Activated T-cell treated with anti-CD3 and anti-CD28 coated beads, Interleukin-2, amount 50 U/mL, for 48 hours (primary cell): Measurements from ENCODE around the gene RGS6.

Experiments used
- DNase-seq, 2 experiments: peaks; one replicate each; pipeline ENCODE4 v3.0.0-alpha.2; 2020

The RGS6 gene

DNA sequence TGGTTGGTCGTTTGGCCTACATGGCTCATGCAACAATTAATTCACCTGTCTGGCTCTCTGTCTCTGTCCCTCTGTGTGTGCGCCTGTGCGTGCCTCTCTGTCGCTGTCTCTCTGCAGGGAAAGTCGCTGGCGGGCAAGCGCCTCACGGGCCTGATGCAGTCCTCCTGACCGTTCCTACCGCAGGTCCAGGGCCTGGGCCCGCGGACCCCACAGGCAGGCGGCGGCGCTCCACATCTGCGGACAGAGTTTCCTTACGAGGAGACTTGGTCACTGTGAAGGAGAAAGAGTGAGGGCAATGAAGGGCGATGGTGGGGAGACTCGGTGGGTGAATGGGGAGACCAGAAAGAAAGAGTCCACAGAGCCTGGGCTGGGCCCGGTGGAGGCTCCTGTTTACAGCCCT is 630.1 kb downstream of the RGS6 start:
- no peak for DNase-seq

DNA sequence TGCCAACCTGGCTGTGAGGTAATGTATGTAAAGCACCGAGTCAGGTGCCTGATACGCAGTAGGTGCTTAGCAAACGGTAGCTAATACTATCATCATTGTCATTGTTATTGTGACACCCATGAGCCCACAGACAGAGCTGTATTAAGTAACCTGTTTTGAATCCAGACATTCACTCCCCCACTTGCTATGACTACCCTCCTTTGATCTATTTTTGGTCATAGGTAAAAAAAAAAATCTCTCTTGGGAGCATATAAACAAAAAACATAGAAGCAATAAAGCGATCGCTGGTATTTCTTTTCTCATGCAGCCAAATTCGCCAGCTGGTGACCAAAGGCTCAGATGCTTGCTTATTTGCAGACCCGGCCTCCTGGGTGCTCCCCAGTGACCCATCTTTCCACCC is 631.4 kb downstream of the RGS6 start:
- no peak for DNase-seq

GRCh38 chr14:72565149-72565559 is 632.9 kb downstream of the RGS6 start:
- no peak for DNase-seq

DNA sequence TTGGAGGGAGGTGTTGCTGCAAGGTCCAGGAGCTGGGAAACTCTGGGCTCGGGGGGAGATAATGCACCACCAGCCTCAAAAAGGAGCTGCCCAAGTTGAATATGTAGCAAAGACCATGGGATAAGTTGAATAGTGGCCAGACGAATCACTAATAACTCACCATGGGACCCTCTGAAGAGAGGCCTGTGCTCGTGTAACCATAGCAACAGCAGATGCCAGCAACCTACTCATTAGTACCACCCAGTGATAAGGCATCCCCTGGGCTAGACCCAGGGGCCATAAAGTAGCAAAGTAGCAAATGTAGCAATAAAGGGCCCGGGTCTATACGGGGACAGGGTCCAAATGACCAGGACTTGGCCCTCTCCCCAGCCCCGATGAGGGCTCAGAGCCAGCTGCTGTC is 633.7 kb downstream of the RGS6 start:
- no peak for DNase-seq

- no peak for DNase-seq
Observed at GRCh38 chr14:72567226-72567625, 635.0 kb downstream of the RGS6 start.

GRCh38 chr14:72568296-72568992 is 636.2 kb downstream of the RGS6 start:
- DNase-seq: no peak

DNA sequence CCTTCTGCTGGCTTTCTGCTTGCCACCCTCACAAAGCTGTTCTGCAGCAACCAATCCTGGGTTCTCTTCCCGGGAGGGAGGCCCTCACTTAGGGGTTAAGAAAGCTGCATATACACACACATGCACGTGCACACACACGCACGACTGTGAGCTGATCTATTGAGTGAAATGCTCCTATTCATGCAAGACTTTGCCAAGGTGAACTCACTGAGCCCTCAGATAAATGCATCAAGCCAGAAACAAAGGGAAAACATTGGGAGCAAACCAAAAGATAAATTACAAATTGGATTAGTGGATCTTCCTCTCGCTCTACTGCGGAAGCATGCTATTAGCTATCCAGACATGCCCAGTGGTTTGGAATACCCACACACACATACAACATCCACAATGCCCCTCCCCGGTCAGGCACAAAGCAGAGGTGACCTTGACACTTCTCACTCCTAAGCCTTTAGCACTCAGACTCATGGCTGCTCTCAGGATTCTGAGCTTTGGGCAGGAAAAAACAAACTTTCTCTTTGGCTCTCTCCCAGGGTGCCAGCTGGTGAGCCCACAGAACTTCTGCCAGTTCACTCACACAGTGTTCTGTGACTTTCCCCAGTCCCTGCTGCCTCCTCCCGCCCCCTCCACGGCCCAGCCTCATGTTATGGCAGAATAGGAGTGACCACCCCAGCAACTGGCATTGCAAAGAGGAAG is 641.6 kb downstream of the RGS6 start:
- no peak for DNase-seq

DNA sequence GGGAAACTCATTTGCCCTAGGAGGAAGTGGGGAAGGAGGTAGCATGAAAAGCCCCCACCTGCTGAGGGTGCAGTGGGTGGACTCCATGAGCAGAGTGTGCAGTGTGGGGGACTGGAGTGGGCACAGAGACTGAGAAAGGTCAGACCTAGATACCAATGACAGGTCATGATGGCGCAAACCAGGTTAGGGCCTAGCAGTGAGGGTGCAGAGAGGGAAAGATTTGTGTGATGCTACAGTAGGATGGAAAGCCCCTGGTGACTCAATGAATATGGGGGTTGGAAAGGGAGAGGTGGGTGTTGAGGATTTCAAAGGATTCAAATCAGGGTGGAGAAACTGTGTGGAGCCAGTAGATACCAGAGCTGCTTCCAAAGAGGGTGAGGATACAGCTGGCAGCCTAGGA is 642.5 kb downstream of the RGS6 start:
- DNase-seq: no peak

- DNase-seq: no peak
Observed at GRCh38 chr14:72576258-72576657, 644.0 kb downstream of the RGS6 start.

DNA sequence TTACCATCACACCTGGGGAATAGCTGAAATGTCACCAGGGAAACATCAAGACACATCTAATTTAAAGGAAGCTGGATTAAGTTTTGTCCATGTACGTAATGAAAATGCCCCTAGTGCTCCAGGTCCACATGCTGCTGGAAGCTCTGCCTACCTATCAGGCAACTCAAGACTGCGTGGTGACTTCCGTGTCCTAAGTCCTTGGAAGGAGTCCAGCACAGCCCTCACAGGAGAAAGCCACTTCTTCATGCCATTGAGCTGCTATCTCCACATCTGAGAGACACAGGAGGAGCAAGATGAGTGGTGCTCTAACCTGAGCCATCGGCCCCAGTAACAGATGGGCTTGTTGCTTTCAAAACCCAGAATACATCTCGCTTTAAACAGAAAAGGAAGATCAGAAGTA is 645.3 kb downstream of the RGS6 start:
- DNase-seq: no peak

DNA sequence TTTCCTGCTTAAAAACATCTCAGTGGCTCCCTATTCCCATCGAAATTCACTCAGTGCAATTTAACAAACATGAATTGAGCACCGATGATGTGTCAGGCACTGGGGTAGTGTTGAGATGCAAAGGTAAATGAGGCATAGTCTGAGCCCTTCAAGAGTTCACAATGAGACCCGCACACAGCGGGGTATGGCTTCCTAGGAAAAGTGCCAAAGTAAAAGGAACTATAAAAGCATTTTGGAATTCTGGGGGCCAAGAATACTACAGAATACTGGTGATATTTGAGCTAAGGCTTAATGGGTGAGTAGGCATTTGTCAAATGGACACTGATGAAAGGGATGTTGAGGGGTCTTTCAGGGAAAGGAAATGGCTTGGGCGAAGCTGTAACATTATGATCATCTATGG is 646.3 kb downstream of the RGS6 start:
- DNase-seq: no peak

- no peak for DNase-seq
Observed at GRCh38 chr14:72582582-72582981, 650.4 kb downstream of the RGS6 start.

- no peak for DNase-seq
Observed at GRCh38 chr14:72583316-72584272, 651.4 kb downstream of the RGS6 start.

DNA sequence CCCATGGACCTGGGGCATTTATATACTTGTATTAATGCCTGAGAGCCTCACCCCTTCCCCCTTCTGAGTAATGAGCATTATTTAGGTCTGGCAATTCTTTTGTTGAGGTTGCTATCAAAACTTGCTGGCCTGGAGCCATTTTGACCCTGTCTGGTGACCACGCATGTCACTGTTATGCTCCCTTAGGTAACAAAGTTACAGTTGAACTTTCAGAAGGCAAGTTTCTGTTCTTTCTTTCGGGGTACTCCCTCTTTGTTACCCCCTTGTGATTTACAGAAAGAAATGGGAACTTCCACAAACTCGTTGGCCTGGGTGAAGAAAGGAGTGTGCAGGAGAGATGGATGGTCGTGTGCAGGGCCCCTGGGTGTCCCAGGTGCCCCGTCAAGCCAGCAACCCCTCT is 656.3 kb downstream of the RGS6 start:
- no peak for DNase-seq

- no peak for DNase-seq
Observed at GRCh38 chr14:72589652-72590051, 657.4 kb downstream of the RGS6 start.

DNA sequence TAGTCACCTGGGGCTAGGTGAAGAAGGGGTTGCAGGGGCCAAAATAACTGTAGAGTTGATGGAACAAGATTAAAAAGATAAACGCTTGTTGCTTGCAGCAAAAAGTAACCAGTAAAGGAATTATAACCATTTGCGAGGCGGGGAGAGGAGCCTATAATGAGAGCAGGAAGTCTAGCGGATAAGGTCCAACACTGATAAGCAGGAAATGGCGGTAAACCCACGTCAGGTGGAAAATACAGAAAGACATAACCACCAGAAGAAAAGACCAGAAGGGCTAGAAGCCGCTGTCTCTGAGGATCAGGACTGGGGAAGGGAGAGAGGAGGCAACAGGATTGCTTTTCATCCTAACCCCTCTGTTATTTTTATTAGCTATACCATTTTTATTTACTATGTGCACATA is 658.3 kb downstream of the RGS6 start:
- no peak for DNase-seq

GRCh38 chr14:72591391-72591790 is 659.2 kb downstream of the RGS6 start:
- DNase-seq: no peak

GRCh38 chr14:72594099-72594901 is 662.1 kb downstream of the RGS6 start:
- DNase-seq: peak; percentile 30 to 41

GRCh38 chr14:72595152-72595862 is 663.1 kb downstream of the RGS6 start:
- DNase-seq: no peak

- no peak for DNase-seq
Observed at GRCh38 chr14:72597252-72598233, 665.3 kb downstream of the RGS6 start.

DNA sequence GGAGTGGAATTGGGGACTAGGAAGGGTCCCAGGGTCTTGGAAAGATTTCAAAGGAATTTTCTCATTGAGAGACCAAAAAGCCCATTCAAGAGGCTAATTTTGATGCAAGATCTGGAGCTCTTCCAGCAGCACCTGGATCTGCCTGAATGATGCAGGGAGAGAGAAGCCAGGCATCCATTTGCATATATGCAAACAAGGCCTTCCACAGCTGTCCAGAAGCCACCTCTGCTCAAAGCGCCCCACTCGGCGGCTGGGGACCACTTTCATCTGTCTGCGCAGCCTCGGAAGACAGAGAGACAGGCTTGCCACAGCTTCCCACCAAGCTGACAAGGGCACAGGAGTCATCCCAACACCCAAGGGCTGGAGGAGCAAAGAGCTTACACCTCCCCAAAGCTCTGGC is 666.1 kb downstream of the RGS6 start:
- DNase-seq: no peak
